Breast epithelium (tissue), 3 donors: ENCODE results near the gene CASKIN2.

Source experiments
- CTCF ChIP-seq, 3 donors: fragments of 450-650 bp; IDR thresholded peaks; one replicate each; pipeline ENCODE4 v1.5.1; 2016 to 2017; ENCODE audit warnings: antibody characterized with exemption in 3 of 3, mild to moderate bottlenecking in 3 of 3, moderate library complexity in 3 of 3
- POLR2A ChIP-seq: fragments of 450-650 bp; IDR thresholded peaks from one replicate; pipeline ENCODE4 v1.6.1; 2016; ENCODE audit warnings: antibody characterized with exemption, mild to moderate bottlenecking, moderate library complexity

- no peak for TF ChIP-seq CTCF (IDR thresholded peaks at IDR 0.05)
- no peak for TF ChIP-seq POLR2A
Observed at GRCh38 chr17:75516255-75516618, 900 bp upstream of the CASKIN2 start, which contains the start of gene TSEN54.
